IPS-15b (cell line): Measurements from ENCODE around the gene ALDH1B1.

Experiments
- H3K27me3 ChIP-seq: one replicate; pipeline ENCODE4 v1.6.1; 2013; ENCODE audit warnings: low read length; ENCODE audit not compliant: control insufficient read depth, insufficient read depth
- H3K36me3 ChIP-seq: one replicate; pipeline ENCODE4 v1.6.1; 2013; ENCODE audit warnings: low read length; ENCODE audit not compliant: control insufficient read depth, insufficient read depth
- H3K4me1 ChIP-seq: one replicate; pipeline ENCODE4 v1.6.1; 2013; ENCODE audit warnings: mild to moderate bottlenecking, low read length; ENCODE audit not compliant: control insufficient read depth, insufficient read depth
- H3K4me3 ChIP-seq: one replicate; pipeline ENCODE4 v1.5.1; 2013; ENCODE audit warnings: low read depth, low read length
- H3K9ac ChIP-seq: one replicate; pipeline ENCODE4 v1.6.1; 2013; ENCODE audit warnings: low read depth, mild to moderate bottlenecking, low read length
- H3K9me3 ChIP-seq: one replicate; pipeline ENCODE4 v1.6.1; 2013; ENCODE audit warnings: mild to moderate bottlenecking, low read length; ENCODE audit not compliant: control insufficient read depth, insufficient read depth

Gene ALDH1B1

DNA sequence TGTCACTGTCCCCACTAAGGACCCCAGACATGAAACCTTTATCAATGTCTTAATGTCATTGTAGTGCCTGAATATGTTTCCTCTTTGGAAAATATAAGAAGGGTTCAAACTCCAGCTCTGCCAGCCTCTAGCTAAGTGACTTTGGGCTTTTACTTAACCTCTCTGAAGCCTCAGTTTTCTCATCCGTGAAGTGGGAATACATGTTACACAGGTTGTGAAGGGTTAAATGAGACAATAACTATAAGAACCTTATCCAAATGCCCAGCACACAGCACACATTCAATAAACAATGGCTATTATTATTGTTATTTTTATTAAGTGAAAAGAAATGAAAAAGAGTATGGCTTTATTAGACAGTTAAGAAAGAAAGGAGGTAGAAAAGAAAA, 47.4 kb downstream of the ALDH1B1 start:
- Histone ChIP-seq H3K4me1 (peaks cover 2% of the 10 kb centered on the region), H3K9ac (no peak overlapping the region), H3K27me3 (no peaks in the 10 kb centered on the region), H3K4me3 (no peak overlapping the region), H3K9me3 (no peaks in the 10 kb centered on the region), H3K36me3 (no peaks in the 10 kb centered on the region)

GRCh38 chr9:38440516-38440915, 48.0 kb downstream of the ALDH1B1 start:
- Histone ChIP-seq H3K27me3 (no peaks in the 10 kb centered on the region), H3K4me1 (peaks cover 2% of the 10 kb centered on the region), H3K9me3 (no peaks in the 10 kb centered on the region), H3K9ac (no peak overlapping the region), H3K36me3 (no peaks in the 10 kb centered on the region), H3K4me3 (no peak overlapping the region)

DNA sequence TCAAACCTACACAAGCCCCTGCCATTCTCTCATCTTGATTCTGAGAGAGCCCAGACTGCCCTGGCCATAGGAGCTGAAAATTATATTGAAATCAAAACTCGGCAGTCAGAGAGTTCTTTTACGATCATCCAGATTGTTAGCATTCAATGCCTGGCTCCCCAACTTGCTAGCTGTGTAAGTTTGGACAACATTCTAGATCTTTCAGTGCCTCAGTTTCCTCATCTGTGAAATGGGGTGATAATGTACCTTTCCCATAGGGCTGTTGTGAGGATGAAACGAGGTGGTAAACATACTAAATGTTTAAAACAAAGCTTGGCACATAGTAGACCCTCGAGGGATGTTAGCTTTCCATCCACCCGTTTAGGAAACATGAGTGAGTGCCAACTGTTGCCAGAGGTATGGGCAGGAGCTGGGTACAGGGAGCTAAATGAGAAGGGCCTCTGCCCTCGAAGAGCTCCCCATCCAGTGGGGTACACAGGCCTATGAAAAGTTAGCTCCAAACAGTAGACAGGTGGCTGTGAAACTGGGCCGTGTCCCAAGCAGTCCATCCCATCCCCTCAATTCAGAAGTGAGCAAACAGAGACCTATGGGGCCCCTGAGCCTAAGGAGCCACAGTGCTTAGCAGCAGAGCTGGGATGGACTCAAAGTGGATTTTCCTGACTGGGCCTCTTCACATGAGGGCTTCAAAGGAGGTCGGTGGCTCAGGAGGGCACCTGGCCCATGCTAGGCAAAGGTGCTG, 49.0 kb downstream of the ALDH1B1 start:
- H3K9ac ChIP-seq = no peak overlapping the region
- no peak overlapping the region for H3K4me3 ChIP-seq
- H3K27me3 ChIP-seq = no peaks in the 10 kb centered on the region
- no peaks in the 10 kb centered on the region for H3K36me3 ChIP-seq
- H3K9me3 ChIP-seq = no peaks in the 10 kb centered on the region
- H3K4me1 ChIP-seq = peaks cover 2% of the 10 kb centered on the region

DNA sequence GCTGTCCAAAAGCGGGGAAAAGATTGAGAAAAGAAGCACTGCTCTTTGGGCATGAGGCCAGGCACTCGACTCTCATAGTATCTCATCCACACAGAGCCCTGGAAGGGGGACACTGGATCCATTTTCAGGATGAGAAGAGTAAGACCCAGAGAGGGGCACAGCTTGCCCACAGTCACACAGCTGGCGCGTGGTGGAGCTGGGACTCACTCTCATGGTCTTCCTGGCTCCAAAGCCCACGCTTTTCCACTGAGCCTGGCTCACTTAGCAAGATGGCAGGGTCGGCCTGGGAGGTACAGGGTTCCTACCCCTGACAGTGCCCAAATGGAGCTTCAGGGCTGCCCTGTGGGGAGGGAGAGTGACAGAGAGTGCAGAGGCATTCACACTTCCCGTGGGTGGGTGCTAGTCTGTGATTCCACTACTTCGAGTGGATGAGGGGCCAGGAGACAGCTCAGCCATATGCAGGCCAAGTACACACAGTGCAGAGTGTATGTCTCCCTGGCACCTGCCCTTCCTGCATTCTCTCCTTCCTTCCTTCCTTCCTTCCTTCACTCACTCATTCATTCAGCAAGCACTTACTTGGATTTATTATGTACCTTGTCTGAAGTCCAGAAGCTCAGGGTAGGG, 50.1 kb downstream of the ALDH1B1 start:
- Histone ChIP-seq H3K36me3 (no peaks in the 10 kb centered on the region), H3K9ac (no peak overlapping the region), H3K4me3 (no peak overlapping the region), H3K9me3 (no peaks in the 10 kb centered on the region), H3K27me3 (no peaks in the 10 kb centered on the region), H3K4me1 (no peaks in the 10 kb centered on the region)

- H3K4me3 ChIP-seq = no peak overlapping the region
- no peaks in the 10 kb centered on the region for H3K4me1 ChIP-seq
- no peaks in the 10 kb centered on the region for H3K36me3 ChIP-seq
- no peak overlapping the region for H3K9ac ChIP-seq
- no peaks in the 10 kb centered on the region for H3K9me3 ChIP-seq
- H3K27me3 ChIP-seq = no peaks in the 10 kb centered on the region
These were observed 50.7 kb downstream of the ALDH1B1 start for GRCh38 chr9:38443181-38443580.

DNA sequence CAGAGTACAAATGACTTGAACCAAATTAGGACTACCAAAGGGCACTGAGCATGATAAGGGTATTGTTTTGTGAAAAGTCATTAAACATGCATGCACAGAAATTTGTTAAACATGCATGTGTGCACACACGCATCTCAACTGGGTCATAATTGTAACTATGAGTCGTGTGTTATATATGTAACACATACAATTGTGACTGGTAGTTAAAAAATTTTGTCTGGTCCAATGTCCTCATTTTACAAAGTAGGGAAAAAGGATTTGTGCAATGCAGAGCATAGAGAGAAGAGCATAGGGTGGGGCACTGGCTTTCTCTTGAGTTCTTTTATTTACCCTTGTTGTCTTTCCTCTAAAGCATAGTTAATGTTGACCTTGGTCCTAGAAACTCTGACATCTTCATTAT, 51.1 kb downstream of the ALDH1B1 start:
- no peaks in the 10 kb centered on the region for H3K27me3 ChIP-seq
- no peaks in the 10 kb centered on the region for H3K9me3 ChIP-seq
- no peak overlapping the region for H3K4me3 ChIP-seq
- no peak overlapping the region for H3K9ac ChIP-seq
- no peaks in the 10 kb centered on the region for H3K4me1 ChIP-seq
- no peaks in the 10 kb centered on the region for H3K36me3 ChIP-seq

DNA sequence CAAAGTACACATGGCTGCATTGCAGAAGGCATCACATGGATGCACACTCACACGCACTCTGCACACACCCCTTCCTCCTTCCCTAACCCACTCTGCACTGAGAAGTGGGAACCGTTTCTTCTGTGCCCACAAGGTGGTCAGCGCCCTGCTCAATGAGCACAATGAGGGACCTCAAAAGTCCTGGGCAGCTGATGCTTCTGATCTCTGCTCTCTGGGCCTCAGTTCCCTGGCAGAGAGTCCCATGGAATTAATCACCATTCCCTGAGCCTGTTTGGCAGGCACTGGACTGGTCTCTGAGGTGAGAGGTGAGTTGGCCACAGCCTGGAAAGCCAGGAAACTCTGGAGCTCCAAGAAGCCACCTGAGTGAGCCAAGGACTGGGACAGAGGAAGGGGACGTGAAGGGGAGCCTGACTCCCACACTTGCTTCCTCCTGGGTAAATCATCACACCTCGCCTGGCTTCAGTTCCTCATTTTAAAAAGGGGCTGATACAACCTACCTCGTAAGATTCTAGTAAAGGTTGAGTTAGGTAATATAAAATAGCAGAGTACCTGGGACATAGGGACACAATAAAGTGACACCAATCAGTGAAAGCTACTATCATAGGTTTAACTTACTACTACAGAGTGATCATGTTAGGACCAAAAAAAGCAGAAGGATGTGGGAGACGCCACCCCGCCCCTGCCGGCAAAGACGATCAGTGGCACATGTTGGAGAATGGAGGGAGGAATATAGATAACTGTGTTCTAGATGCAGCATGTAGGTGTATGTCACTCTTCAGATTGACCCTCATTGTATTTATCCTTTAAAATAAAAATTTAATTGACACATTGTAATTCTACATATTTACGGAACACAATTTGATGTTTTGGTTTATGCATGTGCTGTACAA, 52.9 kb downstream of the ALDH1B1 start:
- no peak overlapping the region for H3K9ac ChIP-seq
- H3K4me1 ChIP-seq = no peaks in the 10 kb centered on the region

DNA sequence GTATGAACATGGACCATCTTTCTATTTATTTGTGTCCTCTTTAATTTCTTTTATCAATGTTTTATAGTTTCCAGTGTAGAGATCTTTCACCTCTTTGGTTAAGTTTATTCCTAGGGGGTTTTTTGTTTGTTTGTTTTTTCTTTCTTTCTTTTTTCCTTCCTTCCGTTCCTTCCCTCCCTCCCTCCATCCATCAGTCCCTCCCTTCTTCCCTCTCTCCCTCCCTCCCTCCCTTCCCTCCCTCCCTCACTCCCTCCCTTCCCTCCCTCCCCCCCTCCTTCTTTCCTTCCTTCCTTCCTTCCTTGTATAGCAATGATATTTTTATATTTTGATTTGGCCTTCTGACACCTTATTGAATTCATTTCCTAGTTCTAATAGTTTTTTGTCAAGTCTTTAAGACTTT, 55.2 kb downstream of the ALDH1B1 start:
- no peaks in the 10 kb centered on the region for H3K27me3 ChIP-seq
- H3K9ac ChIP-seq = no peak overlapping the region
- no peak overlapping the region for H3K4me3 ChIP-seq
- H3K4me1 ChIP-seq = no peaks in the 10 kb centered on the region
- H3K9me3 ChIP-seq = no peaks in the 10 kb centered on the region
- no peaks in the 10 kb centered on the region for H3K36me3 ChIP-seq

More for the DNA sequence above, 52.9 kb downstream of the ALDH1B1 start:
- Histone ChIP-seq H3K4me3 (no peak overlapping the region), H3K27me3 (no peaks in the 10 kb centered on the region), H3K36me3 (no peaks in the 10 kb centered on the region), H3K9me3 (no peaks in the 10 kb centered on the region)
